SK-N-MC (cell line): ENCODE data around the gene PLXDC1.

Source experiments
- EZH2 ChIP-seq: fragments of 200-600 bp; sonication (generic); IDR thresholded peaks from one replicate; pipeline ENCODE4 v1.6.1; 2017; ENCODE audit warnings: antibody characterized with exemption
- FOXP2 ChIP-seq: optimal IDR thresholded peaks from 2 replicates; pipeline ENCODE3; 2011; ENCODE audit warnings: mild to moderate bottlenecking, moderate library complexity; ENCODE audit not compliant: insufficient read depth; ENCODE audit errors: extremely low read length, control extremely low read depth
- POLR2AphosphoS5 ChIP-seq: IDR thresholded peaks from 2 replicates; pipeline ENCODE4 v1.6.1; 2012; ENCODE audit warnings: mild to moderate bottlenecking, low read depth, low read length, borderline replicate concordance

GRCh38 chr17:39104657-39105056 is 46.8 kb downstream of the PLXDC1 start:
- TF ChIP-seq POLR2AphosphoS5 (no peak), EZH2 (no peak), FOXP2 (no peak)
